B cell (primary cell): ENCODE data around the gene CUEDC2. TPM values are rescaled to one million over a fixed set of nuclear protein-coding genes. Genes with fewer than 3 reads are reported as not detected.

ENCODE experiments used
- ATAC-seq: fragments of 200-7000 bp; cut with Tn5 transposase; one replicate; pipeline ENCODE4 v1.10.0; 2021; ENCODE audit warnings: low read depth, mild to moderate bottlenecking, moderate number of reproducible peaks, moderate library complexity
- CTCF ChIA-PET: fragments of 350-600 bp; sonication (Branson Sonifier 250); formaldehyde crosslinking; loops from one replicate; lab custom pipeline; 2021; ENCODE audit warnings: antibody characterized with exemption, inconsistent platforms; lab: Charles Lee
- POLR2A ChIA-PET: fragments of 350-600 bp; sonication (Branson Sonifier 250); formaldehyde crosslinking; loops from one replicate; lab custom pipeline; 2021; ENCODE audit warnings: antibody characterized with exemption; lab: Charles Lee
- DNase-seq: peaks from one replicate; pipeline ENCODE4 v3.0.0; 2013
- H2AFZ ChIP-seq: 2 replicates; pipeline ENCODE4 v1.6.1; 2012; ENCODE audit warnings: mild to moderate bottlenecking, low read depth, low read length; ENCODE audit not compliant: insufficient read depth, poor library complexity, severe bottlenecking
- H3K27ac ChIP-seq, 2 donors: 1 replicate in 1 of 2; 2 replicates in 1 of 2; pipeline ENCODE4 v1.5.1; 2012 to 2013; ENCODE audit warnings: low read length in 2 of 2, mild to moderate bottlenecking in 2 of 2, moderate library complexity in 1 of 2
- H3K27me3 ChIP-seq, 4 experiments: fragments of 200-600 bp in 1 of 4; sonication (generic) in 1 of 4; replicated peaks in 1 of 4; 1 replicate in 2 of 4; 2 replicates in 2 of 4; pipeline versions ENCODE4 v1.6.1 to v1.7.0; 2013 to 2016; ENCODE audit warnings: low read length in 3 of 4, mild to moderate bottlenecking in 2 of 4, mixed read lengths in 1 of 4, moderate library complexity in 1 of 4; ENCODE audit not compliant: insufficient read depth in 4 of 4, control insufficient read depth in 3 of 4; ENCODE audit errors: control extremely low read depth in 1 of 4
- H3K36me3 ChIP-seq, 2 experiments: replicated peaks in 1 of 2; 1 replicate in 1 of 2; 2 replicates in 1 of 2; pipeline versions ENCODE4 v1.6.1 to v1.7.1; 2013; ENCODE audit warnings: low read length in 1 of 2; ENCODE audit not compliant: insufficient read depth in 2 of 2, control insufficient read depth in 1 of 2; ENCODE audit errors: control extremely low read depth in 1 of 2, extremely low read depth in 1 of 2
- H3K4me1 ChIP-seq, 2 donors: fragments of 200-600 bp in 1 of 2; sonication (generic) in 1 of 2; 1 replicate in 1 of 2; 2 replicates in 1 of 2; pipeline versions ENCODE4 v1.5.1 to v1.6.1; 2013 to 2017; ENCODE audit warnings: low read length in 2 of 2; ENCODE audit not compliant: control insufficient read depth in 2 of 2, insufficient read depth in 2 of 2
- H3K4me2 ChIP-seq: replicated peaks from 2 replicates; pipeline ENCODE3; 2012; ENCODE audit warnings: mild to moderate bottlenecking, low read depth, low read length; ENCODE audit not compliant: poor library complexity, severe bottlenecking
- H3K4me3 ChIP-seq, 5 experiments: fragments of 200-600 bp in 1 of 5; sonication (generic) in 1 of 5; 1 replicate in 3 of 5; 2 replicates in 2 of 5; pipeline versions ENCODE4 v1.5.1 to v1.7.0; 2011 to 2016; ENCODE audit warnings: low read length in 4 of 5, mild to moderate bottlenecking in 4 of 5, low read depth in 2 of 5, control low read depth in 1 of 5, moderate library complexity in 1 of 5; ENCODE audit not compliant: insufficient read depth in 1 of 5; ENCODE audit errors: control extremely low read depth in 1 of 5, extremely low read depth in 1 of 5
- H3K79me2 ChIP-seq: fragments of 200-600 bp; sonication (generic); one replicate; pipeline ENCODE4 v1.6.0; 2016; ENCODE audit warnings: low read length; ENCODE audit not compliant: control insufficient read depth, insufficient read depth
- H3K9ac ChIP-seq: fragments of 200-600 bp; sonication (generic); 2 replicates; pipeline ENCODE4 v1.6.1; 2017; ENCODE audit warnings: mild to moderate bottlenecking, low read length, moderate library complexity
- H3K9me3 ChIP-seq, 3 donors: one replicate each; pipeline versions ENCODE4 v1.6.1 to v1.7.1; 2013; ENCODE audit warnings: low read length in 2 of 3; ENCODE audit not compliant: control insufficient read depth in 2 of 3, insufficient read depth in 1 of 3; ENCODE audit errors: control extremely low read depth in 1 of 3
- H4K20me1 ChIP-seq: 2 replicates; pipeline ENCODE4 v1.6.0; 2012; ENCODE audit warnings: mild to moderate bottlenecking, low read length; ENCODE audit not compliant: insufficient read depth, control insufficient read depth, poor library complexity, severe bottlenecking
- H3K27ac Mint-ChIP-seq: one replicate; pipeline ENCODE4 v1.8.0; 2021; ENCODE audit warnings: mixed read lengths
- H3K27me3 Mint-ChIP-seq: one replicate; pipeline ENCODE4 v1.8.0; 2021; ENCODE audit warnings: mixed read lengths
- H3K4me1 Mint-ChIP-seq: one replicate; pipeline ENCODE4 v1.8.0; 2021; ENCODE audit warnings: mixed read lengths
- H3K4me3 Mint-ChIP-seq: one replicate; pipeline ENCODE4 v1.8.0; 2021; ENCODE audit warnings: mixed read lengths
- H3K9me3 Mint-ChIP-seq: one replicate; pipeline ENCODE4 v1.8.0; 2022; ENCODE audit warnings: mixed read lengths; ENCODE audit not compliant: insufficient read depth
- CTCF ChIP-seq: fragments of 200-600 bp; IDR thresholded peaks from one replicate; pipeline ENCODE4 v1.8.0; 2022; ENCODE audit warnings: antibody characterized with exemption, mild to moderate bottlenecking
- EZH2 ChIP-seq: IDR thresholded peaks from 2 replicates; pipeline ENCODE4 v1.6.1; 2012; ENCODE audit warnings: borderline replicate concordance, low read depth, mild to moderate bottlenecking, moderate library complexity, low read length; ENCODE audit not compliant: insufficient read depth, poor library complexity, severe bottlenecking
- WGBS: methylation state at CpG from one replicate; pipeline ENCODE4 v1.1.5; 2013; ENCODE audit warnings: missing lambda C conversion rate; ENCODE audit not compliant: insufficient coverage; 5-methylcytosine and 5-hydroxymethylcytosine counted together
- intact Hi-C: fragments of 100-400 bp; cut with micrococcal nuclease; formaldehyde crosslinking; loops from one replicate; pipeline ENCODE4 v1.10.0; 2022
- polyA plus RNA-seq: library from polyadenylated mRNA; depleted of rRNA; stranded (reverse); fragments of >200 nt; gene quantifications from 2 replicates; pipeline ENCODE4 v1.2.3, GENCODE V29; 2012
- total RNA-seq, 2 donors: library from RNA; stranded (reverse); fragments of 120-200 nt in 1 of 2; gene quantifications; 1 replicate in 1 of 2; 2 replicates in 1 of 2; pipeline versions ENCODE4 v1.2.3 to v1.2.4, GENCODE V29; 2013 to 2022

CUEDC2 gene
- total and polyA plus RNA-seq, 2 donors (not counting 1 experiment from before 2014, with no cell fraction given), result 35.6 to 49.4 TPM

DNA sequence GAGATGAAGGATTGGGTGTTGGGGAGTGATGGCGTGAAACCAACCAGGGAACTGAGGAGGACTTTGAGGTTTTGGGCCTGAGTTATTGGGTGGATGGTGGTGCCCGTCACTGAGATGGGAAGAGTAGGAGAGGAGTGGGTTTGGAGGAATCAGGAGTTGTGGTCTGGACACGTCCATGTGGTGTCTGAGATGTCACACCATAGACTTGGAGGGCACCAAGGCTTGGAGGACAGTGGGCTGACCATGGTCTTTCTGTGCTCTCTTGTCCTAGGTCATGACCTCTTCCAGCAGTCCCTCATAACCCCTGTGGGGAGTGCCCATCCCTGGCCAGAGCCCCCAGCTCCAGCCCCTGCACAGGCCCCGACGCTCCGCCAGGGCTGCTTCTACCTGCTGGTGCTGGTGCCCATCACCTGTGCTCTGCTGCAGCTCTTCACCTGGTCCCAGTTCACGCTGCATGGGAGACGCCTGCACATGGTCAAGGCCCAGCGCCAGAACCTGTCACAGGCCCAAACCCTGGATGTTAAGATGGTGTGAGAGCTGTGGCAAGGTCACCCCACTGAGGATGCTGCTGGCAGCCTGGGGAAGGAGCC, 43.2 kb upstream of the CUEDC2 start:
- no peaks in the 10 kb centered on the region for H4K20me1 ChIP-seq
- H3K9me3 Mint-ChIP-seq, result no peaks in the 10 kb centered on the region
- H3K4me1 Mint-ChIP-seq, result peaks cover 7% of the 10 kb centered on the region
- H3K79me2 ChIP-seq, result no peaks in the 10 kb centered on the region
- H3K27ac ChIP-seq, result no peak overlapping the region
- H3K4me2 ChIP-seq, result no peak overlapping the region
- H3K36me3 ChIP-seq, result peaks cover 0 to 15% of the 10 kb centered on the region in 2 experiments
- no peak for DNase-seq
- H3K4me3 Mint-ChIP-seq, result no peak overlapping the region
- no peak overlapping the region for H3K9ac ChIP-seq
- H3K27me3 ChIP-seq, result no peaks in the 10 kb centered on the region
- ChIA-PET POLR2A (interaction anchor here (0.7 kb wide), 1 partner anchor 104 kb away, joined by 4 read pairs; no protein-coding TSS in a partner anchor), CTCF (interaction anchor here (1.8 to 4.8 kb wide), 2 partner anchors 13 to 82 kb away, joined by 8 to 36 read pairs; no protein-coding TSS in a partner anchor)
- H3K9me3 ChIP-seq, result no peaks in the 10 kb centered on the region
- H3K27me3 Mint-ChIP-seq, result no peaks in the 10 kb centered on the region
- 96% methylated on average over 9 of the region's 9 CpGs for whole genome bisulfite sequencing
- no peak overlapping the region for H3K4me3 ChIP-seq
- TF ChIP-seq EZH2, result no peak
- TF ChIP-seq CTCF, result no peak
- peaks cover 0 to 7% of the 10 kb centered on the region in 2 donors for H3K4me1 ChIP-seq
- intact Hi-C loops, result no loop called here
- H3K27ac Mint-ChIP-seq, result peak overlapping the region; percentile 63
- H2AFZ ChIP-seq, result no peak overlapping the region
- no peak for ATAC-seq
